GM12872 (cell line): ENCODE measurements around the gene ASAH2.

ENCODE experiments used
- TF ChIP-seq, protein P1 (sequence below): IDR thresholded peaks from 3 replicates; pipeline ENCODE4 v1.5.1; 2011; ENCODE audit warnings: low read depth, mild to moderate bottlenecking, low read length, moderate library complexity; ENCODE audit not compliant: insufficient read depth

Gene ASAH2

GRCh38 chr10:50216418-50216817, 34.9 kb downstream of the ASAH2 start:
- TF ChIP-seq, protein P1, sequence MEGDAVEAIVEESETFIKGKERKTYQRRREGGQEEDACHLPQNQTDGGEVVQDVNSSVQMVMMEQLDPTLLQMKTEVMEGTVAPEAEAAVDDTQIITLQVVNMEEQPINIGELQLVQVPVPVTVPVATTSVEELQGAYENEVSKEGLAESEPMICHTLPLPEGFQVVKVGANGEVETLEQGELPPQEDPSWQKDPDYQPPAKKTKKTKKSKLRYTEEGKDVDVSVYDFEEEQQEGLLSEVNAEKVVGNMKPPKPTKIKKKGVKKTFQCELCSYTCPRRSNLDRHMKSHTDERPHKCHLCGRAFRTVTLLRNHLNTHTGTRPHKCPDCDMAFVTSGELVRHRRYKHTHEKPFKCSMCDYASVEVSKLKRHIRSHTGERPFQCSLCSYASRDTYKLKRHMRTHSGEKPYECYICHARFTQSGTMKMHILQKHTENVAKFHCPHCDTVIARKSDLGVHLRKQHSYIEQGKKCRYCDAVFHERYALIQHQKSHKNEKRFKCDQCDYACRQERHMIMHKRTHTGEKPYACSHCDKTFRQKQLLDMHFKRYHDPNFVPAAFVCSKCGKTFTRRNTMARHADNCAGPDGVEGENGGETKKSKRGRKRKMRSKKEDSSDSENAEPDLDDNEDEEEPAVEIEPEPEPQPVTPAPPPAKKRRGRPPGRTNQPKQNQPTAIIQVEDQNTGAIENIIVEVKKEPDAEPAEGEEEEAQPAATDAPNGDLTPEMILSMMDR: no peak

- TF ChIP-seq, protein P1: no peak
Observed at GRCh38 chr10:50211670-50212069, 39.6 kb downstream of the ASAH2 start.

GRCh38 chr10:50210876-50211275, 40.4 kb downstream of the ASAH2 start:
- TF ChIP-seq, protein P1: no peak
